GM21717 (cell line): ENCODE measurements around the gene STOM.

Experiments used
- ATAC-seq: cut with Tn5 transposase; IDR thresholded peaks from one replicate; pipeline ENCODE4 v1.9.1; 2021; ENCODE audit warnings: mild to moderate bottlenecking, moderate library complexity; ENCODE audit not compliant: unreplicated experiment

Gene STOM

GRCh38 chr9:121323449-121324151 lies 46.5 kb downstream of the STOM start:
- ATAC-seq, result no peak

GRCh38 chr9:121322737-121323448 lies 47.2 kb downstream of the STOM start:
- no peak for ATAC-seq

GRCh38 chr9:121322037-121322736 lies 47.9 kb downstream of the STOM start:
- ATAC-seq, result no peak

- no peak for ATAC-seq
Measured at GRCh38 chr9:121321016-121321503, 49.0 kb downstream of the STOM start.

GRCh38 chr9:121319383-121319780 lies 50.7 kb downstream of the STOM start:
- ATAC-seq, result no peak

- no peak for ATAC-seq
Measured at GRCh38 chr9:121318631-121319382, 51.2 kb downstream of the STOM start.

- no peak for ATAC-seq
Measured at GRCh38 chr9:121317737-121318630, 52.1 kb downstream of the STOM start.

GRCh38 chr9:121316852-121317373 lies 53.1 kb downstream of the STOM start:
- no peak for ATAC-seq

- ATAC-seq, result no peak
Measured at GRCh38 chr9:121316378-121316777, 53.7 kb downstream of the STOM start.

GRCh38 chr9:121313458-121314152 lies 56.4 kb downstream of the STOM start:
- no peak for ATAC-seq

- no peak for ATAC-seq
Measured at GRCh38 chr9:121312169-121312568, 57.9 kb downstream of the STOM start.

- no peak for ATAC-seq
Measured at GRCh38 chr9:121310571-121310970, 59.5 kb downstream of the STOM start.

- no peak for ATAC-seq
Measured at GRCh38 chr9:121309833-121310425, 60.1 kb downstream of the STOM start.

GRCh38 chr9:121309171-121309570 lies 60.9 kb downstream of the STOM start:
- ATAC-seq, result no peak

- ATAC-seq, result no peak
Measured at GRCh38 chr9:121308765-121309164, 61.3 kb downstream of the STOM start.

- ATAC-seq, result no peak
Measured at GRCh38 chr9:121307976-121308375, 62.1 kb downstream of the STOM start.

GRCh38 chr9:121305269-121305994 lies 64.6 kb downstream of the STOM start:
- ATAC-seq, result no peak

- ATAC-seq, result no peak
Measured at GRCh38 chr9:121304707-121305106, 65.3 kb downstream of the STOM start.
